HUES6 (cell line): ENCODE measurements around the gene TUBGCP3.

ENCODE experiments used
- H3K27ac ChIP-seq: 2 replicates; pipeline ENCODE4 v1.7.0; 2013; ENCODE audit warnings: low read depth, mild to moderate bottlenecking, low read length, inconsistent platforms
- H3K27me3 ChIP-seq: 2 replicates; pipeline ENCODE4 v1.6.1; 2013; ENCODE audit warnings: low read length; ENCODE audit not compliant: control insufficient read depth, insufficient read depth
- H3K36me3 ChIP-seq: 2 replicates; pipeline ENCODE4 v1.6.1; 2013; ENCODE audit warnings: low read length; ENCODE audit not compliant: control insufficient read depth, insufficient read depth
- H3K4me1 ChIP-seq: 2 replicates; pipeline ENCODE4 v1.6.1; 2013; ENCODE audit warnings: low read length; ENCODE audit not compliant: control insufficient read depth, insufficient read depth
- H3K4me3 ChIP-seq: 2 replicates; pipeline ENCODE4 v1.5.1; 2013; ENCODE audit warnings: low read depth, low read length
- H3K9ac ChIP-seq: one replicate; pipeline ENCODE4 v1.6.1; 2013; ENCODE audit warnings: mild to moderate bottlenecking, low read length
- H3K9me3 ChIP-seq: 2 replicates; pipeline ENCODE4 v1.6.1; 2013; ENCODE audit warnings: low read depth, low read length; ENCODE audit not compliant: control insufficient read depth, insufficient read depth

TUBGCP3 gene

GRCh38 chr13:112451512-112452379 is 136.2 kb downstream of the TUBGCP3 start:
- no peak overlapping the region for H3K4me3 ChIP-seq
- H3K9me3 ChIP-seq, result no peaks in the 10 kb centered on the region
- H3K27ac ChIP-seq, result no peak overlapping the region
- H3K36me3 ChIP-seq, result no peaks in the 10 kb centered on the region
- H3K27me3 ChIP-seq, result no peaks in the 10 kb centered on the region; the same call in 1 of the 2 replicates
- no peaks in the 10 kb centered on the region for H3K4me1 ChIP-seq
- no peak overlapping the region for H3K9ac ChIP-seq

GRCh38 chr13:112450904-112451240 is 137.1 kb downstream of the TUBGCP3 start:
- Histone ChIP-seq H3K9ac (no peak overlapping the region), H3K4me3 (no peak overlapping the region), H3K27me3 (peaks cover 6% of the 10 kb centered on the region; the same call in 1 of the 2 replicates), H3K4me1 (no peaks in the 10 kb centered on the region), H3K27ac (no peak overlapping the region), H3K36me3 (no peaks in the 10 kb centered on the region), H3K9me3 (no peaks in the 10 kb centered on the region)

- Histone ChIP-seq H3K9ac (no peak overlapping the region), H3K36me3 (no peaks in the 10 kb centered on the region), H3K27me3 (peaks cover 7% of the 10 kb centered on the region; the same call in 1 of the 2 replicates), H3K9me3 (no peaks in the 10 kb centered on the region), H3K27ac (no peak overlapping the region), H3K4me3 (no peak overlapping the region), H3K4me1 (no peaks in the 10 kb centered on the region)
Measured at GRCh38 chr13:112450118-112450903, 137.6 kb downstream of the TUBGCP3 start.

- no peaks in the 10 kb centered on the region for H3K4me1 ChIP-seq
- no peak overlapping the region for H3K4me3 ChIP-seq
- H3K9ac ChIP-seq, result no peak overlapping the region
Measured at GRCh38 chr13:112449545-112449930, 138.4 kb downstream of the TUBGCP3 start.

GRCh38 chr13:112448621-112449544 is 139.1 kb downstream of the TUBGCP3 start:
- Histone ChIP-seq H3K9me3 (no peaks in the 10 kb centered on the region), H3K4me3 (no peak overlapping the region), H3K27me3 (peaks cover 14% of the 10 kb centered on the region; the same call in 1 of the 2 replicates), H3K36me3 (no peaks in the 10 kb centered on the region), H3K9ac (no peak overlapping the region), H3K27ac (no peak overlapping the region), H3K4me1 (no peaks in the 10 kb centered on the region)

More at GRCh38 chr13:112449545-112449930, 138.4 kb downstream of the TUBGCP3 start:
- Histone ChIP-seq H3K27ac (no peak overlapping the region), H3K36me3 (no peaks in the 10 kb centered on the region), H3K9me3 (no peaks in the 10 kb centered on the region), H3K27me3 (peaks cover 14% of the 10 kb centered on the region; the same call in 1 of the 2 replicates)

- no peaks in the 10 kb centered on the region for H3K4me1 ChIP-seq
- no peaks in the 10 kb centered on the region for H3K36me3 ChIP-seq
- H3K9ac ChIP-seq, result no peak overlapping the region
- H3K27ac ChIP-seq, result no peak overlapping the region
- no peak overlapping the region for H3K4me3 ChIP-seq
- H3K9me3 ChIP-seq, result no peaks in the 10 kb centered on the region
- peaks cover 21% of the 10 kb centered on the region for H3K27me3 ChIP-seq
Measured at GRCh38 chr13:112447761-112448603, 140.0 kb downstream of the TUBGCP3 start.

GRCh38 chr13:112447306-112447705 is 140.6 kb downstream of the TUBGCP3 start:
- H3K9ac ChIP-seq, result no peak overlapping the region
- no peaks in the 10 kb centered on the region for H3K4me1 ChIP-seq
- no peaks in the 10 kb centered on the region for H3K36me3 ChIP-seq
- no peaks in the 10 kb centered on the region for H3K9me3 ChIP-seq
- H3K27me3 ChIP-seq, result peaks cover 27% of the 10 kb centered on the region
- H3K27ac ChIP-seq, result no peak overlapping the region
- H3K4me3 ChIP-seq, result no peak overlapping the region

- no peaks in the 10 kb centered on the region for H3K36me3 ChIP-seq
- H3K9ac ChIP-seq, result no peak overlapping the region
- H3K4me1 ChIP-seq, result no peaks in the 10 kb centered on the region
- H3K27ac ChIP-seq, result no peak overlapping the region
- H3K4me3 ChIP-seq, result no peak overlapping the region
- peaks cover 27% of the 10 kb centered on the region for H3K27me3 ChIP-seq
- no peaks in the 10 kb centered on the region for H3K9me3 ChIP-seq
Measured at GRCh38 chr13:112446867-112447266, 141.1 kb downstream of the TUBGCP3 start.

- Histone ChIP-seq H3K27me3 (peaks cover 27% of the 10 kb centered on the region), H3K36me3 (no peaks in the 10 kb centered on the region), H3K4me1 (no peaks in the 10 kb centered on the region), H3K9me3 (no peaks in the 10 kb centered on the region), H3K9ac (no peak overlapping the region), H3K27ac (no peak overlapping the region), H3K4me3 (no peak overlapping the region)
Measured at GRCh38 chr13:112446347-112446861, 141.5 kb downstream of the TUBGCP3 start.
